ENCODE results near the gene COL26A1.
"Not testable (repeated sequence)": the region's sequence is repeated elsewhere in the genome, so short reads cannot be mapped to it uniquely, and the experiment has no call there.

COL26A1 gene

DNA sequence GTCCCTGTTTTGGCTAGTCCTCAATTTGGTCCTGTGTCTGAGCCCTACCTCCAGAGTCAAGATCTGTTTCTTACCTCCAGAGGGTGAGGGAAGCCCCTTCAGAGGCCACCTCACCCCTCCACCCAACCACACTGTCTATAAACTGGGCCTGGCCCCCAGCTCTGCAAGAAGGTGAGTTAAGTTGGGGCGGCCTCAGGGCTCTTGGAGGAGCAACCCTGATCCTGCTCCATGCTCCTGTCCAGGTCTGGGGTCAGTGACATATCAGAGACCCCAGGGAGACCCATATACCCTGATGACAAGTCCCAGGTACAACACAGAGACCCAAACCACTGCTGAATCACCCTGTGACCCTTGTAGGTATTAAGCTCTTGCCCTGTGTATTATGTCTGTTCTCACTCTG lies 196.9 kb downstream of the COL26A1 start:
- no peak for DNase-seq (ENCODE audit: low read depth, low spot score)
- Histone ChIP-seq H3K36me3 (ENCODE audit: insufficient read depth, low read length) (no peaks in the 10 kb centered on the region), H3K9me3 (ENCODE audit: low read depth, low read length) (no peaks in the 10 kb centered on the region), H3K27ac (no peak overlapping the region), H3K9ac (ENCODE audit: insufficient read length) (no peak overlapping the region), H3K4me3 (no peak overlapping the region)
- no peak for TF ChIP-seq POLR2AphosphoS5 (IDR thresholded peaks at IDR 0.05; ENCODE audit: borderline replicate concordance, low read depth, low read length)
- TF ChIP-seq FOXP2 (optimal IDR thresholded peaks at IDR 0.05; ENCODE audit: control extremely low read depth, extremely low read length, insufficient read depth), result no peak
- TF ChIP-seq EZH2 (IDR thresholded peaks at IDR 0.05), result no peak

DNA sequence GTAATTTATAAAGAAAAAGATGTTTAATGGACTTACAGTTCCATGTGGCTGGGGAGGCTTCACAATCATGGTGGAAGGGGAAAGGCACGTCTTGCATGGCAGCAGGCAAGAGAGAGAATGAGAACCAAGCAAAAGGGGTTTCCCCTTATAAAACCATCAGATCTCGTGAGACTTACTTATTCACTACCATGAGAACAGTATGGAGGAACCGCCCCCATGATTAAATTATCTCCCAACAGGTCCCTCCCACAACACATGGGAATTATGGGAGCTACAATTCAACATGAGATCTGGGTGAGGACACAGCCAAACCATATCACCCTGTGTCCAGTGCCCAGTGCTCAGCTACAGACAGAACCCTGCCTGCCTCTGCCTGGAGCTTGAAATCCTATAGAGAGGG lies 197.3 kb downstream of the COL26A1 start:
- not testable (repeated sequence) for H3K4me3 ChIP-seq; H3K36me3 ChIP-seq (ENCODE audit: insufficient read depth, low read length); H3K9me3 ChIP-seq (ENCODE audit: low read depth, low read length); H3K9ac ChIP-seq (ENCODE audit: insufficient read length); H3K27ac ChIP-seq; DNase-seq (ENCODE audit: low read depth, low spot score)

DNA sequence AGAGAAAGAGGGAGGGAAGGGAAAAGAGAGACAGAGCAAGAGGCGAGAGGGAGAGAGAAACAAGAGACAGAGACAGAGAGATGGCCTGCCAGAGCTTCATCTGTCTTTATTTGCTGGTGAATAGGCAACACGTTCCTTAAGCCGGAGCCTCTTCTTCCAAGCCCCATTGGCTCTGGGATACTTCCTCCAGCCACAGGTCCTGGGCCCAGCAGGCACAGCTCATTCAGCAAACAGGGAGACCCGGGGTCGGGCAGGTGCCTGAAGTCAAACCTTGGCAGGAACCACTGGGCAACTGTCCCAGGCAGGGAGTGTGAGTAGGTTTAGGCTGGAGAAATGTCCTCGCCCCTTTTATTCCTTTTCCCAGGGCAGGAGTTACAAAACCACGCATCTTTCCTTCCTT lies 198.2 kb downstream of the COL26A1 start:
- H3K9me3 ChIP-seq (ENCODE audit: low read depth, low read length), result no peaks in the 10 kb centered on the region
- H3K9ac ChIP-seq (ENCODE audit: insufficient read length), result no peak overlapping the region
- H3K27ac ChIP-seq, result no peak overlapping the region
- H3K4me3 ChIP-seq, result no peak overlapping the region
- TF ChIP-seq POLR2AphosphoS5 (IDR thresholded peaks at IDR 0.05; ENCODE audit: borderline replicate concordance, low read depth, low read length) (no peak), EZH2 (IDR thresholded peaks at IDR 0.05) (no peak), FOXP2 (optimal IDR thresholded peaks at IDR 0.05; ENCODE audit: control extremely low read depth, extremely low read length, insufficient read depth) (no peak)
- H3K36me3 ChIP-seq (ENCODE audit: insufficient read depth, low read length), result no peaks in the 10 kb centered on the region
- DNase-seq (ENCODE audit: low read depth, low spot score), result no peak

DNA sequence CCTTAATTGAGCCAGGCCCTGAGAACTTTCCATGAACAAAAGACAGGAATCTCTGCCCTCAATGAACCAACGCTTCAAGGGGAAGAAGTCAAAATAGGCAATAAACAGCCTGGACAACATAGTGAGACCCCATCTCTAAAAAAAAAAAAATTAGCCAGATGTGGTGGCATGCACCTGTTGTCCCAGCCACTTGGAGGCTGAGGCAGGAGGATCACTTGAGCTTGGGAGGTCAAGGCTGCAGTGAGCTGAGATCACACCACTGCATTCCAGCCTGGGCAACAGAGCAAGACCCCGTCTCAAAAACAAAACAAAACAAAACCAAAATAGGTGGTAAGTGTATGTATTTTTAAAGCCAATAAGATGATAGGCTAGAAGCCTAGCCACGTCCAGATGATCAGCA lies 198.6 kb downstream of the COL26A1 start:
- not testable (repeated sequence) for H3K9ac ChIP-seq (ENCODE audit: insufficient read length); H3K36me3 ChIP-seq (ENCODE audit: insufficient read depth, low read length); DNase-seq (ENCODE audit: low read depth, low spot score); H3K9me3 ChIP-seq (ENCODE audit: low read depth, low read length); H3K4me3 ChIP-seq; H3K27ac ChIP-seq

DNA sequence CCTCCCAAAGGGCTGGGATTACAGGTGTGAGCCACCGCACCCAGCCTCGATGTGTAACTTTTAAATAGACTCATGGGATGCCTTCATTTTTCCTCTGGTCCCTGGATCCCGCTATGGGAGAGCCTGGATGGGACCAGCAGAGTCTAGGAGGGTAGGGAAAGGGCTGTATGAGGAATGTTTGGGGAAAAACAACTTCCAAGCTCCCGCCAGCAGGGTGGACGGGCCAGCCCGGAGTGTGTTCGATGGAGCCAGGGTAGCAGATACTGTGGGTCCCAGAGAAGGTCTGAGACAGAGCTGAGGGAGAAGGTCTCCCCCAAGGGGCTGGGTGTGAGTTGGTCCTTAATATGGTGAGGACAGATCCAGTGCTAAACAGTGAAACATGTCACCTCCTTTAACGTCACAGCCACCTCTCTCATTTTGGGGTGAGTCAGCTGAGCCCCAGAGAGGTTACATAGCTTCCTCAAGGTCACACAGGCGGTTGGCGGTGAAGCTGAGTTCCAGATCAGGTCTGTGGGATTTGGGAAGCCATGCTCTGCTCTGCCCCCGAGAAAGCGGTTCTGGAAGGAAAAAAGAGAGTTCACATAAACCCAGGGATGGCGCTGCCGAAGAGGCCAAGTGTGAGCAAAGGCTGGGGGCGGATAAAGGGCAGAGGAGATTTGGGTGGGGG lies 200.0 kb downstream of the COL26A1 start:
- H3K4me3 ChIP-seq, result no peak overlapping the region
- H3K9me3 ChIP-seq (ENCODE audit: low read depth, low read length), result no peaks in the 10 kb centered on the region
- DNase-seq (ENCODE audit: low read depth, low spot score), result no peak
- no peak for TF ChIP-seq FOXP2 (optimal IDR thresholded peaks at IDR 0.05; ENCODE audit: control extremely low read depth, extremely low read length, insufficient read depth)
- no peak for TF ChIP-seq EZH2 (IDR thresholded peaks at IDR 0.05)
- TF ChIP-seq POLR2AphosphoS5 (IDR thresholded peaks at IDR 0.05; ENCODE audit: borderline replicate concordance, low read depth, low read length), result no peak
- H3K27ac ChIP-seq, result no peak overlapping the region
- H3K9ac ChIP-seq (ENCODE audit: insufficient read length), result no peak overlapping the region
- no peaks in the 10 kb centered on the region for H3K36me3 ChIP-seq (ENCODE audit: insufficient read depth, low read length)

DNA sequence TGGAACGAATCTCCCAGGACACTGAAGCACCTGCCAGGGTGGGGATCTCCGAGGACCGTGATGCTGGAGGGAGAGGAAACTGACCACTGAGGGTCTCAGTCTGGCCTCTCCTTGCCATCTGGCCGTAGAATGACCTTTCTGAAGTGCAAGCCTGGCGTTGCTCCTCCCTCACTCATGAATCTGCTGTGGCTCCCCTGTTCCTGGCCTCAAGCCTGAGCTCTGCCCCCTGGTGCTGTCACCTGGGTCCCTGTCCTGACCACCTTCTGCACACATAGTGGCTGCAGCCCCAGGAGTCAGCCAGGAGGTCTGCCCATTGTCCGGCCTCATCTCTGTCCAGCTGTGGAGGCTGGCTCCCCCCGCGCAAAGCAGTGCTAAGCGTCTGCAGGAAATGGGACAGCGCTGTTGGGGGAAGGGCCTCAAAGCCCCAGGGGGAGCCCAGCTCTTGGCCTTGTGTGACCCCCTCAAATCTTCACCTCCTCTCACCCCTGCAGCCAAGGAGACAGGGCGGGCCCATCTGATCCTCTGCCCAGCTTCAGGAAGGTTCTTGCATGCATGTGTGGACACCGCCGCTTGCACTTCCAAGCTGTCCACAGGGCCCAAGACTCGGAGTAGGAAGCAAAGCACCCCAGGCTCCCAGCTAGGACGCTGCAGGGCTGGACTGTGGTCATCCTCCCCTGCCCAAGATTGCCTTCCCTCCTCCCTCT lies 200.7 kb downstream of the COL26A1 start:
- no peak for TF ChIP-seq FOXP2 (optimal IDR thresholded peaks at IDR 0.05; ENCODE audit: control extremely low read depth, extremely low read length, insufficient read depth)

DNA sequence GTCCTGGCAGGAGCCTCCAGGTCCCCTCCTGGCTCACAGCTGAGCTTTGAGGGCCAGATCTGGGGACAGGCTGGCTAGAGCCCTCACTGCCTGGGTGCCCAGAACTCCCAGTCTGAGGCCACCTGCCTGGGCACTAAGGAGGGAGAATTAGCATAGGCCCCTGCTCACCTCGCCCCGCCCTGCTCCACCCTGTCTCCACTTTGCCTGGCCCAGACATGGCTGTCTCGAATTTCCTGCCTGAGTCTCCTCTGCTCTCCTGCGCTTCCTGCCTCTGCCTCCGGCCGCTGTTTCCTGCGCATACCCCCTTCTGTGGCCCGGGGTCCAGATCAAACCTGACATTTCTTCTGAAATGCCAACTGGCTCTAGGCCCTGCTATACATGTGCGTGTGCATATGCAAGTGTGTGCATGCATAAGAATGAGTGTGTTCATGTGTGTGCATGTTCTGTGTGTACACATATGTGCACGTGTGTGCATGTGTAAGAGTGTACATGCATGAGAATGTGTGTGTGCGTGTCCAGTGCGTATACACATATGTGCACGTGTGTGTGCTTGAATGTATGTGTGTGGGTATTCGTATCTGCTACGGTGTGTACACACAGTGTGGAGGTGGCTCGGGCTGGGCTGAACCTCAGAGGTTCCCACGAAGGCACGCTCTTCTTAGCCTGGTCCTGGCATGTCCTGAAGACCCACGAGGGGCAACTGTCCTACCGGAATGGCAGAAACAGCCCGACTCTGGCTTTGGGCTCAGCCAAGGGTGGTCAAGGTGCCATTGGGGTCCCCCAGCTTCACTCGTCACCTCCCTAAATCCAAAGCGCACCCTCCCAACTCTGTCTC lies 201.5 kb downstream of the COL26A1 start:
- Histone ChIP-seq H3K9ac (ENCODE audit: insufficient read length) (no peak overlapping the region), H3K36me3 (ENCODE audit: insufficient read depth, low read length) (no peaks in the 10 kb centered on the region), H3K27ac (no peak overlapping the region), H3K4me3 (no peak overlapping the region), H3K9me3 (ENCODE audit: low read depth, low read length) (no peaks in the 10 kb centered on the region)
- no peak for DNase-seq (ENCODE audit: low read depth, low spot score)
- TF ChIP-seq FOXP2 (optimal IDR thresholded peaks at IDR 0.05; ENCODE audit: control extremely low read depth, extremely low read length, insufficient read depth), result no peak
- no peak for TF ChIP-seq POLR2AphosphoS5 (IDR thresholded peaks at IDR 0.05; ENCODE audit: borderline replicate concordance, low read depth, low read length)
- TF ChIP-seq EZH2 (IDR thresholded peaks at IDR 0.05), result no peak

More for the DNA sequence above, 200.7 kb downstream of the COL26A1 start:
- no peak overlapping the region for H3K27ac ChIP-seq
- no peaks in the 10 kb centered on the region for H3K36me3 ChIP-seq (ENCODE audit: insufficient read depth, low read length)
- no peak overlapping the region for H3K9ac ChIP-seq (ENCODE audit: insufficient read length)
- DNase-seq (ENCODE audit: low read depth, low spot score), result no peak
- no peaks in the 10 kb centered on the region for H3K9me3 ChIP-seq (ENCODE audit: low read depth, low read length)
- H3K4me3 ChIP-seq, result no peak overlapping the region

DNA sequence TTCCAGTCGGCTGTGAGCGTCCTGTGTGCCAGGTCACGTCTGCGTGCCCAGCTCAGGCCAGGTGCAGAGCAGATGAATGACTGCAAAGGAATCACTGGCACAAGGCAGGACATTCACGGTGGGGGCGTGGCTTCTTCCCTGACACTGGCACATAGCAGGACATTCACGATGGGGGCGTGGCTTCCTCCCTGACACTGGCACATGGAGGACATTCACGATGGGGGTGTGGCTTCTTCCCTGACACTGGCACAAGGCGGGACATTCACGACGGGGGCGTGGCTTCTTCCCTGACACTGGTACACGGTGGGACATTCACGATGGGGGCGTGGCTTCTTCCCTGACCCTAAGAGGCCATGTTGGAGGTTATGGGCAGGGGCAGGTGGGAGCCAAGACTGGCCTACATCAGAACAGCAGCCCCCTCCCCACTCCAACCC lies 202.1 kb downstream of the COL26A1 start:
- DNase-seq (ENCODE audit: low read depth, low spot score), result no peak
- Histone ChIP-seq H3K4me3 (no peak overlapping the region), H3K9me3 (ENCODE audit: low read depth, low read length) (no peaks in the 10 kb centered on the region), H3K36me3 (ENCODE audit: insufficient read depth, low read length) (no peaks in the 10 kb centered on the region), H3K27ac (no peak overlapping the region), H3K9ac (ENCODE audit: insufficient read length) (no peak overlapping the region)
- TF ChIP-seq EZH2 (IDR thresholded peaks at IDR 0.05) (no peak), POLR2AphosphoS5 (IDR thresholded peaks at IDR 0.05; ENCODE audit: borderline replicate concordance, low read depth, low read length) (no peak), FOXP2 (optimal IDR thresholded peaks at IDR 0.05; ENCODE audit: control extremely low read depth, extremely low read length, insufficient read depth) (no peak)

Measured in SK-N-MC (cell line).